AG04450 (cell line): ENCODE data around the gene NTM. TPM values are rescaled to one million over a fixed set of nuclear protein-coding genes. Genes with fewer than 3 reads are reported as not detected.

ENCODE experiments used
- CTCF ChIA-PET: fragments of 300-600, 350-600 bp; formaldehyde crosslinking; extraction: SDS; loops from one replicate; lab custom pipeline; 2022; ENCODE audit warnings: antibody characterized with exemption, inconsistent platforms; lab: Charles Lee
- POLR2A ChIA-PET: fragments of 350-600 bp; formaldehyde crosslinking; extraction: SDS; loops from one replicate; lab custom pipeline; 2021; ENCODE audit warnings: antibody characterized with exemption, inconsistent platforms; lab: Yijun Ruan, JAX
- DNase-seq: peaks from one replicate; pipeline ENCODE4 v3.0.0-alpha.2; 2011; ENCODE audit warnings: low read depth, low spot score
- H3K27ac ChIP-seq: one replicate; pipeline ENCODE4 v1.5.1; 2012; ENCODE audit warnings: low read depth, low read length, control low read depth
- H3K27me3 ChIP-seq: one replicate; pipeline ENCODE4 v1.6.0; 2012; ENCODE audit warnings: low read length; ENCODE audit not compliant: control insufficient read depth, insufficient read depth
- H3K4me3 ChIP-seq: 2 replicates; pipeline ENCODE4 v1.5.1; 2011; ENCODE audit warnings: mild to moderate bottlenecking, low read depth, low read length, control low read depth
- H3K9me3 ChIP-seq: 2 replicates; pipeline ENCODE4 v1.5.1; 2012; ENCODE audit warnings: low read length; ENCODE audit not compliant: control insufficient read depth, insufficient read depth
- polyA plus RNA-seq: library from polyadenylated mRNA; depleted of rRNA; stranded (reverse); fragments of >200 nt; gene quantifications from 2 replicates; pipeline ENCODE4 v1.2.3, GENCODE V29; 2011
- TF ChIP-seq, protein P1 (sequence below): IDR thresholded peaks from 2 replicates; pipeline ENCODE4 v1.5.1; 2011; ENCODE audit warnings: low read depth, low read length, control low read depth, inconsistent platforms

Gene NTM
- polyA plus RNA-seq, 1 experiment, result 26.9 TPM

GRCh38 chr11:131653260-131653659 lies 282.8 kb downstream of the NTM start:
- H3K27me3 ChIP-seq, result peaks cover 6% of the 10 kb centered on the region
- TF ChIP-seq, protein P1, sequence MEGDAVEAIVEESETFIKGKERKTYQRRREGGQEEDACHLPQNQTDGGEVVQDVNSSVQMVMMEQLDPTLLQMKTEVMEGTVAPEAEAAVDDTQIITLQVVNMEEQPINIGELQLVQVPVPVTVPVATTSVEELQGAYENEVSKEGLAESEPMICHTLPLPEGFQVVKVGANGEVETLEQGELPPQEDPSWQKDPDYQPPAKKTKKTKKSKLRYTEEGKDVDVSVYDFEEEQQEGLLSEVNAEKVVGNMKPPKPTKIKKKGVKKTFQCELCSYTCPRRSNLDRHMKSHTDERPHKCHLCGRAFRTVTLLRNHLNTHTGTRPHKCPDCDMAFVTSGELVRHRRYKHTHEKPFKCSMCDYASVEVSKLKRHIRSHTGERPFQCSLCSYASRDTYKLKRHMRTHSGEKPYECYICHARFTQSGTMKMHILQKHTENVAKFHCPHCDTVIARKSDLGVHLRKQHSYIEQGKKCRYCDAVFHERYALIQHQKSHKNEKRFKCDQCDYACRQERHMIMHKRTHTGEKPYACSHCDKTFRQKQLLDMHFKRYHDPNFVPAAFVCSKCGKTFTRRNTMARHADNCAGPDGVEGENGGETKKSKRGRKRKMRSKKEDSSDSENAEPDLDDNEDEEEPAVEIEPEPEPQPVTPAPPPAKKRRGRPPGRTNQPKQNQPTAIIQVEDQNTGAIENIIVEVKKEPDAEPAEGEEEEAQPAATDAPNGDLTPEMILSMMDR, result no peak
- H3K27ac ChIP-seq, result no peak overlapping the region
- ChIA-PET POLR2A (no interaction called here), CTCF (interaction anchor here (1.2 kb wide), 1 partner anchor 21 kb away, joined by 5 read pairs; no protein-coding TSS in a partner anchor)
- no peak for DNase-seq
- no peaks in the 10 kb centered on the region for H3K9me3 ChIP-seq
- no peak overlapping the region for H3K4me3 ChIP-seq

- DNase-seq, result no peak
- ChIA-PET CTCF (interaction anchor here (0.6 kb wide), 1 partner anchor 590 kb away, joined by 3 read pairs; no protein-coding TSS in a partner anchor), POLR2A (no interaction called here)
- no peaks in the 10 kb centered on the region for H3K9me3 ChIP-seq
- TF ChIP-seq, protein P1, result no peak
- no peak overlapping the region for H3K4me3 ChIP-seq
- H3K27ac ChIP-seq, result no peak overlapping the region
- peaks cover 6% of the 10 kb centered on the region for H3K27me3 ChIP-seq
Measured at GRCh38 chr11:131654849-131655248, 284.4 kb downstream of the NTM start.

DNA sequence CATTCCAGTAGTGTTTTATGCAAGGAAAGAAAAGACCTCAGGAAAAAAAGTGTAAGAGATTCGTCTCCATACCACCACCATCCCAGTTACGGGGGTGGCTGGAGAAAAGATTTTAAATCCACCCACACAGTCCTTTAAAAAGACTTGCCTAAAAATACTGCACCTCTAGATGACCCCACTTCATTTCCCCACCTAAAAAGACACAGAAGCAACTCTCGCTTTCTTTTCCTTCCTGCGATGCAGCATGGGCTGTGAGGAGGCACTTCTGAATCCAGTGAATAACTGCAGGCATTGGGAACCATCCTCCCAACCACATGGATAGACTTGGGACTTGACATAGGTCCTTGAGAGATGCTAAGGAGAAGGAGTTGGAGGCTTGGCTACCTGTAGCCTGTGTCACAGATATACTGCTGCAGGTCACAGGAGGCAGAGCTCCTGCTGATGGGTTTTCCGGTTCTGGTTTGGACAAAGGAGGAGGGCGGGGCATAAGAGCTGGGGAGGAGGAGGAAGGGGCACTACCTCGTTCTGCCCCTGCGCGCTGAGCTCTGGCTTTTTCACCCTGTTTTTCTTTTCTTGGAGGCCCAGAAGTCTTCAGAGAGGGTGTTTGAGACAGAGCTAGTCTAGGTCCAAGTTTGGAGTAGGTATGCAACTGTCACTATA lies 285.9 kb downstream of the NTM start:
- no peak for DNase-seq
- CTCF ChIA-PET, result interaction anchor here (1.2 to 1.9 kb wide), 2 partner anchors 13 to 18 kb away, joined by 5 to 7 read pairs; no protein-coding TSS in a partner anchor
- Histone ChIP-seq H3K27ac (peak overlapping the region; percentile 11), H3K4me3 (no peak overlapping the region), H3K27me3 (peaks cover 6% of the 10 kb centered on the region), H3K9me3 (no peaks in the 10 kb centered on the region)
- POLR2A ChIA-PET, result no interaction called here
- TF ChIP-seq, protein P1, result no peak

DNA sequence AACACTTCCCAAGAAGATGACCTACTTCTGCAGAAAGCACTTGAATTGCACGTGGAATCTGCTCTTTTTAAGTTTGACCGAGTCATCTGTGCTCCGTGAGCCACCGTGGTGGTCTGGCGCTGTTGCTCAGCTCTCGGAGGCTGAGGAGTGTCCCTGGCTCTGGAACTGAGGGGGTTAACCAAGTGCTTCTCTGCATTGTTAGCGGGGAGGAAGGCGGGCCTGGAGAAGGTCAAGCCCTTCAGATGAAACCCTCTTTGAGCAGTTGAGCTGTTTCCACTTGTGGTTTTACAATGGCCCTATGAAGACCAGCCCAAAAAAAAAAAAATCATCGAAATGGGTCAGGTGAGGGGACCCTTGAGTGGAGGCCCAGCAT lies 286.4 kb downstream of the NTM start:
- Histone ChIP-seq H3K9me3 (no peaks in the 10 kb centered on the region), H3K27ac (no peak overlapping the region), H3K4me3 (no peak overlapping the region), H3K27me3 (peaks cover 6% of the 10 kb centered on the region)
- CTCF ChIA-PET, result interaction anchor here (1.2 to 1.9 kb wide), 2 partner anchors 13 to 18 kb away, joined by 5 to 7 read pairs; no protein-coding TSS in a partner anchor
- POLR2A ChIA-PET, result no interaction called here
- TF ChIP-seq, protein P1, result no peak
- DNase-seq, result no peak

DNA sequence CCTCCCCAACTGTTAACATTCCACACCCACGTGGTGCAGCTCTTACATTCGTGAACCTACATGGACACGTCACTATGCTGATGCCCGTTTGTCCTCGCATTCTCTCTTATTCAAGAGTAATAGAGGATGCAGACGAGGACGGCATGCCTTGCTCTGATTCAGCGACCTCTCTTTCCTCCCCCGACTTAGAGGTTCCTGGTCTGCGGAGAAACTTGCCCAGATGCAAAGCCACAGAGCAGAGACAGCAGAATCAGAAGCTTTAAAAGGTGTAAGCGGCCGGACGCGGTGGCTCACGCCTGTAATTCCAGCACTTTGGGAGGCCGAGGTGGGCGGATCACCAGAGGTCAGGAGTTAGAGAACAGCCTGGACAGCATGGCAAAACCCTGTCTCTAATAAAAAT lies 288.0 kb downstream of the NTM start:
- POLR2A ChIA-PET, result no interaction called here
- Histone ChIP-seq H3K9me3 (no peaks in the 10 kb centered on the region), H3K27me3 (peaks cover 2% of the 10 kb centered on the region), H3K27ac (no peak overlapping the region), H3K4me3 (no peak overlapping the region)
- DNase-seq, result no peak
- TF ChIP-seq, protein P1, result no peak
- CTCF ChIA-PET, result interaction anchor here (1.1 to 1.2 kb wide), 2 partner anchors 16 to 36 kb away, joined by 3 to 7 read pairs; no protein-coding TSS in a partner anchor
